ENCODE results near the gene KLF14. TPM values are rescaled to one million over a fixed set of nuclear protein-coding genes. Genes with fewer than 3 reads are reported as not detected.

The KLF14 gene
- total RNA-seq, 2 experiments from 2014 or later, result not detected

GRCh38 chr7:130748531-130749389 lies 14.8 kb upstream of the KLF14 start:
- H3K4me3 Mint-ChIP-seq, result no peak overlapping the region
- no peak overlapping the region for H3K27ac Mint-ChIP-seq
- peaks cover 20% of the 10 kb centered on the region for H3K27me3 Mint-ChIP-seq
- ChIA-PET POLR2A (interaction anchor here (0.5 kb wide), 1 partner anchor 52 kb away, joined by 4 read pairs; no protein-coding TSS in a partner anchor), CTCF (interaction anchor here (1.3 kb wide), 1 partner anchor 9 kb away, joined by 4 read pairs; no protein-coding TSS in a partner anchor)
- intact Hi-C loops (cut with micrococcal nuclease), result no loop called here
- no peak for ATAC-seq
- DNase-seq, result no peak
- no peak for TF ChIP-seq CTCF (IDR thresholded peaks at IDR 0.05)
- no peaks in the 10 kb centered on the region for H3K36me3 Mint-ChIP-seq (ENCODE audit: low read depth)
- H3K9me3 Mint-ChIP-seq, result no peaks in the 10 kb centered on the region
- no peaks in the 10 kb centered on the region for H3K4me1 Mint-ChIP-seq (ENCODE audit: low read depth)

- no peak overlapping the region for H3K4me3 Mint-ChIP-seq
- ChIA-PET CTCF (interaction anchor here (1.4 kb wide), 1 partner anchor 16 kb away, joined by 7 read pairs; no protein-coding TSS in a partner anchor), POLR2A (no interaction called here)
- H3K36me3 Mint-ChIP-seq (ENCODE audit: low read depth), result no peaks in the 10 kb centered on the region
- no peaks in the 10 kb centered on the region for H3K4me1 Mint-ChIP-seq (ENCODE audit: low read depth)
- no peak overlapping the region for H3K27ac Mint-ChIP-seq
- no peaks in the 10 kb centered on the region for H3K9me3 Mint-ChIP-seq
- no peak for DNase-seq
- TF ChIP-seq CTCF (IDR thresholded peaks at IDR 0.05), result no peak
- peaks cover 27% of the 10 kb centered on the region for H3K27me3 Mint-ChIP-seq
- ATAC-seq, result no peak
- intact Hi-C loops (cut with micrococcal nuclease), result no loop called here
Measured at GRCh38 chr7:130741331-130741995, 7.5 kb upstream of the KLF14 start.

- ATAC-seq, result no peak
- Mint-ChIP-seq H3K4me3 (no peak overlapping the region), H3K4me1 (ENCODE audit: low read depth) (no peaks in the 10 kb centered on the region), H3K27ac (no peak overlapping the region), H3K9me3 (no peaks in the 10 kb centered on the region), H3K36me3 (ENCODE audit: low read depth) (no peaks in the 10 kb centered on the region), H3K27me3 (peaks cover 34% of the 10 kb centered on the region)
- intact Hi-C loops (cut with micrococcal nuclease), result no loop called here
- CTCF ChIA-PET, result interaction anchor here (0.9 to 1.4 kb wide), 2 partner anchors 17 kb away, joined by 3 to 7 read pairs; no protein-coding TSS in a partner anchor
- POLR2A ChIA-PET, result no interaction called here
- TF ChIP-seq CTCF (IDR thresholded peaks at IDR 0.05), result no peak
- no peak for DNase-seq
Measured at GRCh38 chr7:130740606-130741005, 6.6 kb upstream of the KLF14 start.

GRCh38 chr7:130736298-130736900 lies 2.4 kb upstream of the KLF14 start:
- no peak overlapping the region for H3K4me3 Mint-ChIP-seq
- CTCF ChIA-PET, result no interaction called here
- intact Hi-C loops (cut with micrococcal nuclease), result no loop called here
- ATAC-seq, result no peak
- H3K27me3 Mint-ChIP-seq, result peaks cover 48% of the 10 kb centered on the region
- peaks cover 4% of the 10 kb centered on the region for H3K36me3 Mint-ChIP-seq (ENCODE audit: low read depth)
- no peak for DNase-seq
- TF ChIP-seq CTCF (IDR thresholded peaks at IDR 0.05), result no peak
- peaks cover 5% of the 10 kb centered on the region for H3K4me1 Mint-ChIP-seq (ENCODE audit: low read depth)
- no peak overlapping the region for H3K27ac Mint-ChIP-seq
- POLR2A ChIA-PET, result no interaction called here
- peaks cover 6% of the 10 kb centered on the region for H3K9me3 Mint-ChIP-seq
